Neural cell (in vitro differentiated cells): ENCODE data around the gene RIPOR2.

Experiments
- CTCF ChIP-seq: fragments of 450-650 bp; IDR thresholded peaks from 2 replicates; pipeline ENCODE4 v1.5.1; 2014; ENCODE audit warnings: antibody characterized with exemption, mild to moderate bottlenecking, moderate library complexity; ENCODE audit not compliant: poor library complexity, severe bottlenecking
- EP300 ChIP-seq: fragments of 450-650 bp; conservative IDR thresholded peaks from 2 replicates; pipeline ENCODE4 v1.6.1; 2014; ENCODE audit warnings: antibody characterized with exemption, mild to moderate bottlenecking, moderate library complexity; ENCODE audit not compliant: poor library complexity, severe bottlenecking
- EZH2 ChIP-seq: fragments of 200-600, 300-800 bp; shearing (Covaris generic), sonication (generic); IDR thresholded peaks from 2 replicates; pipeline ENCODE4 v1.6.1; 2014; ENCODE audit warnings: antibody characterized with exemption, low read length, borderline replicate concordance, mild to moderate bottlenecking; ENCODE audit not compliant: insufficient read depth, poor library complexity, severe bottlenecking
- MXI1 ChIP-seq: fragments of 450-650 bp; conservative IDR thresholded peaks from 2 replicates; pipeline ENCODE4 v1.6.1; 2014; ENCODE audit warnings: antibody characterized with exemption, mild to moderate bottlenecking; ENCODE audit not compliant: poor library complexity, severe bottlenecking
- POLR2AphosphoS5 ChIP-seq: IDR thresholded peaks from 2 replicates; pipeline ENCODE4 v1.6.1; 2012
- RAD21 ChIP-seq: fragments of 450-650 bp; conservative IDR thresholded peaks from 2 replicates; pipeline ENCODE4 v1.6.1; 2014; ENCODE audit warnings: antibody characterized with exemption, mild to moderate bottlenecking, moderate library complexity
- SMC3 ChIP-seq: fragments of 450-650 bp; conservative IDR thresholded peaks from 2 replicates; pipeline ENCODE4 v1.6.1; 2014; ENCODE audit warnings: antibody characterized with exemption, mild to moderate bottlenecking, moderate library complexity; ENCODE audit not compliant: poor library complexity

- TF ChIP-seq EZH2 (no peak), CTCF (no peak), EP300 (no peak), POLR2AphosphoS5 (no peak), MXI1 (no peak), RAD21 (no peak), SMC3 (no peak)
Measured at GRCh38 chr6:24945054-24945453, 9.3 kb upstream of the RIPOR2 start.
